ENCODE results near the gene CMTR1.

CMTR1 gene

DNA sequence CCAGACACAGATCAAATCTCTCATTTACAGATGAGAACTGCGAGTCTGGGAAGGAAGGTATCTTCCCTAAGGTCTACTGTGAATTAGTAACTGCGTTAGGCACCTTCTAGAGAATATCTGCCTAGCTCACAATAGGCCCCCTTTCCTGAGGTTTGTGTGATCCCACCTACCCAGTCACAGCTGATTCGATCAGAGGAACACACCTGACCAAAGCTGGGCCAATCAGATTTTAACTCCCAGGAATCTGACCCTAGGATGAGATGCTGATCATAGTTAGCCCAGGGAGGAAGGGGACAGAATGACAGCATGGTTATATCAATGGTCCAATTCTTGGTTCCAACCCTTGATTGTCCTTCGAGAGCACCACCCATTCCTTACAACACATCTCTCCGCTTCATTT, 74.1 kb downstream of the CMTR1 start:
- TF ChIP-seq CTCF (IDR thresholded peaks at IDR 0.05; ENCODE audit: unreplicated experiment in 3 of 3): no peak
- peaks cover 2% of the 10 kb centered on the region for H3K9me3 Mint-ChIP-seq
- peaks cover 23% of the 10 kb centered on the region for H3K27me3 Mint-ChIP-seq (ENCODE audit: low read depth)
- H3K4me1 Mint-ChIP-seq: peaks cover 16% of the 10 kb centered on the region
- H3K27ac Mint-ChIP-seq: peak overlapping the region in 1 of 3 experiments; percentile 9
- H3K4me3 Mint-ChIP-seq: no peak overlapping the region
- H3K36me3 Mint-ChIP-seq (ENCODE audit: low read depth): no peaks in the 10 kb centered on the region

DNA sequence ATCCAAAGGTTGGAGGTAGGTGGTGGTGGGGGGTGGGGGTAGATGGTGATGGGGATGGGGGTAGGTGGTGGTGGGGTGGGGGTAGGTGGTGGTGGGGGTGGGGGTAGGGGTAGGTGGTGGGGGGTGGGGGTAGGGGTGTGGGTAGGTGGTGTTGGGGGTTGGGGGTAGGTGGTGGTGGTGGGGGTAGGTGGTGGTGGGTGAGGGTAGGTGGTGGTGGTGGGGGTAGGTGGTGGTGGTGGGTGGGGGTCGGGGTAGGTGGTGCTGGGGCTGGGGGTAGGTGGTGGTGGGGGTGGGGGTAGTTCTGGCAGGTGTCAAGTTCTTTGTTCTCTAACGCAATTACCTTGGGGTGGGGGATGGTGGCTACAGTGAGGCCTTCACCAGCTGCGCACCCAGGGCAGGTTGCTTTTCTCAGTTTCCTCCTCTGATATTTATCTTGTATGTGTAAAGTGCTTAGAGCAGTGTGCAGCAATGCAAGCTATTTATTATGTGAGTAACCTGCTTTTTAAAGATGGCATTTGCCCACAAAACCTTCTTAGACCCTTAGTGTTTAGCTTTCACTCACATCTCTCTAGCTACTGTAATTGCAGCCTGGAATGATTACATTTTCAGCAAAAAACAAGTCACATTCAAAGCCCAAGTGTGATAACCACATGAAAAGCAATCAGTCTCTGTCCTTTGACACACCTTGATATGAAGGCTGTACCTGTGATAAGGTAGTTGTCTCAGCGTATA, 74.8 kb downstream of the CMTR1 start:
- Mint-ChIP-seq H3K4me1 (peaks cover 23% of the 10 kb centered on the region), H3K4me3 (no peak overlapping the region), H3K27ac (peak overlapping the region in 1 of 3 experiments; percentile 59), H3K36me3 (ENCODE audit: low read depth) (no peaks in the 10 kb centered on the region), H3K27me3 (ENCODE audit: low read depth) (peaks cover 30% of the 10 kb centered on the region), H3K9me3 (peaks cover 2% of the 10 kb centered on the region)
- no peak for TF ChIP-seq CTCF (IDR thresholded peaks at IDR 0.05; ENCODE audit: unreplicated experiment in 3 of 3)

DNA sequence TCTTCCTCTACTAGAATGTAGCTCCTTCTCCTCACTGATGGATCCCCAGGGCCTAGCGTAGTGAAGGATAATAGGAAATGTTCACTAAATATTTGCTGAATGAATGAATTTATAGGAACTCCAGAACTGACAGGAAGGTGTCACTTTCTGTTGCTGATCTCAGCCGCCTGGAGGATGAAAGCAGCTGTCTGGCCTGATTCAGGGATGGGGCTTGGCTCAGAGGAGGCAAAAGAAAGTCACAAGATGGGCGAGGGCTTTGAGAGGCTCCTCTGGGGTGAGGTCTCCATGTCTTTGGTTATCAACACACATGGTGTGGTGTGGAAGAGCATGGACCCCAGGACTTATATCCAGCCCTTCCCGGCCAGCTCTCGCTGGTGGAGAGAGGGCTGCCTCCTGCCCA, 78.2 kb downstream of the CMTR1 start:
- Mint-ChIP-seq H3K36me3 (ENCODE audit: low read depth) (no peaks in the 10 kb centered on the region), H3K4me3 (no peak overlapping the region), H3K9me3 (peaks cover 2% of the 10 kb centered on the region), H3K27ac (no peak overlapping the region), H3K4me1 (peaks cover 27% of the 10 kb centered on the region), H3K27me3 (ENCODE audit: low read depth) (peaks cover 63% of the 10 kb centered on the region)
- no peak for TF ChIP-seq CTCF (IDR thresholded peaks at IDR 0.05; ENCODE audit: unreplicated experiment in 3 of 3)

DNA sequence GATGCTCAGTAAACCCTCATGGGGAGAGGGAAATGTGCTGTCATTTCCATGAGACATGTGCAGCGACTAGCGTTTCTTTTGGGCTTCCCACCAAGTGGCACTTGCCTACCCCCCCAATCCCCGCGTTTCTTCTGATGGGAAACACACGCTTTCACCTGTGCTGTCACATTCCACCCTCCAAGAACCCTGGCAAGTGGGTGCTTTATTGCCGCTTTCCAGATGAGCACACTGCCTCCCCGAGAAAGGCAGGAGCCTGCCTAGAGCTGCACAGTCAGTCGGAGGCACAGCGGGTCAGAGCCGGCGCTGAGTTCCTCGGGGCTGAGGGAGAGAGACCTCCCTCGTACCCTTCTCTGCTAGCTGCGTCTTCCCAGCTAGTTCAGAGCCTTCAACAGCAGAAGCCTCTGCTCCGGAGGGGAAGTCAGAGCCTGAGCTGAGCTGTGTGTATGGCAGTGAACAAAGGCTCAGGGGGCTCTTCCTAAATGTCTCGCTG, 78.9 kb downstream of the CMTR1 start:
- H3K27ac Mint-ChIP-seq: peak overlapping the region in 1 of 3 experiments; percentile 3
- no peak for TF ChIP-seq CTCF (IDR thresholded peaks at IDR 0.05; ENCODE audit: unreplicated experiment in 3 of 3)
- H3K36me3 Mint-ChIP-seq (ENCODE audit: low read depth): no peaks in the 10 kb centered on the region
- H3K9me3 Mint-ChIP-seq: peaks cover 2% of the 10 kb centered on the region
- H3K4me3 Mint-ChIP-seq: no peak overlapping the region
- peaks cover 30% of the 10 kb centered on the region for H3K4me1 Mint-ChIP-seq
- H3K27me3 Mint-ChIP-seq (ENCODE audit: low read depth): peaks cover 66% of the 10 kb centered on the region

DNA sequence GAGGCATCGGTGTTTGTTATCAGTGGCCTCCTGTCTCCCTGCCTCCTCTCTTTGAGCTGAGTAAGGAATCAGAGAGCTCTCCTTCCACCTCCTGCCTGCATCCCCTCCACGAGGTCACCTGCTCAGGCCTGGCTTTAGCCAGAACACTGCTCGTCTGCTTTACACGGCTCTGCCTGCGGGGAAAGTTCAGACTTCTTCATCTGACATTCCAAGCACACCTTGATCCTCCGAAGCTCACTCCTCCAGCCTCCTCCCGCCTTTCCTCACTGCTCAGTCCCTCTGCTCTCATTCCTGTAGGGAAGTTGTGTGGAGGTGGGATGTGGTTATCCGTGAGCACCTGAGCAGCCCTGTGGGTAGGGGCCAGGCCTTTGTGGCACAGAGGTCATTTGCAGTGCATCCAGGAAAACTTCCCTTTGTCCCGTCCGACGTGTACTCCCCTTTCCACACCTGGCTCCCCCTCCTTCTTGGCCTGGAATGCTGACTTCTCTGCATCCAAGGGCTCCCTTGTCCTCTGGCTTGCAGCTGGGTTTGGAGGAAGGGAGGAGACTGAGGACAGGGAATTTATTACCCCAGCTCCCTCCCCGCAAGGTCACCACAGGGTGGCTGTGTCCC, 79.5 kb downstream of the CMTR1 start:
- Mint-ChIP-seq H3K4me3 (peak overlapping the region in 1 of 3 experiments; percentile 26), H3K27me3 (ENCODE audit: low read depth) (peaks cover 72% of the 10 kb centered on the region), H3K36me3 (ENCODE audit: low read depth) (no peaks in the 10 kb centered on the region), H3K27ac (peak overlapping the region in 1 of 3 experiments; percentile 46), H3K9me3 (peaks cover 2% of the 10 kb centered on the region), H3K4me1 (peaks cover 30% of the 10 kb centered on the region)
- TF ChIP-seq CTCF (IDR thresholded peaks at IDR 0.05; ENCODE audit: unreplicated experiment in 3 of 3): no peak
